ENCODE measurements around the gene KIF26A. TPM values are rescaled to one million over a fixed set of nuclear protein-coding genes. Genes with fewer than 3 reads are reported as not detected.

Gene KIF26A
- total RNA-seq, 1 experiment from 2014 or later, result 3.1 TPM

GRCh38 chr14:104197449-104198247 is 59.3 kb downstream of the KIF26A start:
- intact Hi-C loops (cut with micrococcal nuclease), result no loop called here
- no peaks in the 10 kb centered on the region for H4K20me1 ChIP-seq (ENCODE audit: low read length)
- BruUV-seq (replicated peaks), result no TSS peak
- DNase-seq, result no peak
- H3K9me2 ChIP-seq (replicated peaks; ENCODE audit: low read length), result no peaks in the 10 kb centered on the region
- no peaks in the 10 kb centered on the region for H3F3A ChIP-seq (ENCODE audit: low read length, unreplicated experiment)
- TF ChIP-seq CTCF (conservative IDR thresholded peaks at IDR 0.05; ENCODE audit: low read depth, low read length), result no peak
- no peak for TF ChIP-seq EZH2 (IDR thresholded peaks at IDR 0.05; ENCODE audit: low read length, unreplicated experiment)
- no peak for TF ChIP-seq EZH2phosphoT487 (IDR thresholded peaks at IDR 0.05; ENCODE audit: borderline replicate concordance, low read length)
- no peaks in the 10 kb centered on the region for H3K79me2 ChIP-seq (ENCODE audit: low read length)
- H2AFZ ChIP-seq (ENCODE audit: low read length), result no peak overlapping the region
- no peak for ATAC-seq
- H3K9ac ChIP-seq (ENCODE audit: low read length), result no peak overlapping the region
- no peak overlapping the region for H3K4me3 ChIP-seq (ENCODE audit: low read length)
- no peaks in the 10 kb centered on the region for H3K36me3 ChIP-seq (ENCODE audit: low read depth, low read length)
- H3K27me3 ChIP-seq (ENCODE audit: low read length), result peaks cover 58% of the 10 kb centered on the region
- no peak overlapping the region for H3K4me2 ChIP-seq (ENCODE audit: low read length)
- ChIA-PET POLR2A (ENCODE audit: unreplicated experiment) (no interaction called here), CTCF (no interaction called here)
- H3K9me3 ChIP-seq (ENCODE audit: low read length), result no peaks in the 10 kb centered on the region
- H3K4me1 ChIP-seq (ENCODE audit: insufficient read depth, low read length), result no peaks in the 10 kb centered on the region
- H3K27ac ChIP-seq (ENCODE audit: low read length), result no peak overlapping the region

GRCh38 chr14:104199266-104199895 is 61.0 kb downstream of the KIF26A start:
- ChIA-PET POLR2A (ENCODE audit: unreplicated experiment) (no interaction called here), CTCF (no interaction called here)
- ATAC-seq (no peak), DNase-seq (no peak)
- intact Hi-C loops (cut with micrococcal nuclease), result no loop called here
- BruUV-seq (replicated peaks), result no TSS peak
- Histone ChIP-seq H2AFZ (ENCODE audit: low read length) (no peak overlapping the region), H3K9ac (ENCODE audit: low read length) (no peak overlapping the region), H3K27ac (ENCODE audit: low read length) (no peak overlapping the region), H3K27me3 (ENCODE audit: low read length) (peaks cover 59% of the 10 kb centered on the region), H3K9me2 (replicated peaks; ENCODE audit: low read length) (no peaks in the 10 kb centered on the region), H3K9me3 (ENCODE audit: low read length) (no peaks in the 10 kb centered on the region), H3K36me3 (ENCODE audit: low read depth, low read length) (no peaks in the 10 kb centered on the region), H3F3A (ENCODE audit: low read length, unreplicated experiment) (no peaks in the 10 kb centered on the region), H3K79me2 (ENCODE audit: low read length) (no peaks in the 10 kb centered on the region), H3K4me2 (ENCODE audit: low read length) (no peak overlapping the region), H3K4me3 (ENCODE audit: low read length) (no peak overlapping the region), H3K4me1 (ENCODE audit: insufficient read depth, low read length) (no peaks in the 10 kb centered on the region), H4K20me1 (ENCODE audit: low read length) (no peaks in the 10 kb centered on the region)
- no peak for TF ChIP-seq EZH2 (IDR thresholded peaks at IDR 0.05; ENCODE audit: low read length, unreplicated experiment)
- TF ChIP-seq EZH2phosphoT487 (IDR thresholded peaks at IDR 0.05; ENCODE audit: borderline replicate concordance, low read length), result no peak
- TF ChIP-seq CTCF (conservative IDR thresholded peaks at IDR 0.05; ENCODE audit: low read depth, low read length), result no peak

GRCh38 chr14:104200106-104200505 is 61.7 kb downstream of the KIF26A start:
- TF ChIP-seq CTCF (conservative IDR thresholded peaks at IDR 0.05; ENCODE audit: low read depth, low read length), result no peak
- TF ChIP-seq EZH2 (IDR thresholded peaks at IDR 0.05; ENCODE audit: low read length, unreplicated experiment), result no peak
- TF ChIP-seq EZH2phosphoT487 (IDR thresholded peaks at IDR 0.05; ENCODE audit: borderline replicate concordance, low read length), result no peak
- H3K9ac ChIP-seq (ENCODE audit: low read length), result no peak overlapping the region
- no peak overlapping the region for H3K27ac ChIP-seq (ENCODE audit: low read length)
- POLR2A ChIA-PET (ENCODE audit: unreplicated experiment), result no interaction called here
- H3K4me3 ChIP-seq (ENCODE audit: low read length), result no peak overlapping the region
- peaks cover 59% of the 10 kb centered on the region for H3K27me3 ChIP-seq (ENCODE audit: low read length)
- H3F3A ChIP-seq (ENCODE audit: low read length, unreplicated experiment), result no peaks in the 10 kb centered on the region
- DNase-seq (no peak), ATAC-seq (no peak)
- no peaks in the 10 kb centered on the region for H3K9me2 ChIP-seq (replicated peaks; ENCODE audit: low read length)
- H3K36me3 ChIP-seq (ENCODE audit: low read depth, low read length), result no peaks in the 10 kb centered on the region
- intact Hi-C loops (cut with micrococcal nuclease), result no loop called here
- no peaks in the 10 kb centered on the region for H3K4me1 ChIP-seq (ENCODE audit: insufficient read depth, low read length)
- no peaks in the 10 kb centered on the region for H3K9me3 ChIP-seq (ENCODE audit: low read length)
- no peaks in the 10 kb centered on the region for H3K79me2 ChIP-seq (ENCODE audit: low read length)
- CTCF ChIA-PET, result no interaction called here
- no peak overlapping the region for H2AFZ ChIP-seq (ENCODE audit: low read length)
- no peaks in the 10 kb centered on the region for H4K20me1 ChIP-seq (ENCODE audit: low read length)
- BruUV-seq (replicated peaks), result no TSS peak
- no peak overlapping the region for H3K4me2 ChIP-seq (ENCODE audit: low read length)
